ENCODE measurements around the gene NBEAL2.

Gene NBEAL2

DNA sequence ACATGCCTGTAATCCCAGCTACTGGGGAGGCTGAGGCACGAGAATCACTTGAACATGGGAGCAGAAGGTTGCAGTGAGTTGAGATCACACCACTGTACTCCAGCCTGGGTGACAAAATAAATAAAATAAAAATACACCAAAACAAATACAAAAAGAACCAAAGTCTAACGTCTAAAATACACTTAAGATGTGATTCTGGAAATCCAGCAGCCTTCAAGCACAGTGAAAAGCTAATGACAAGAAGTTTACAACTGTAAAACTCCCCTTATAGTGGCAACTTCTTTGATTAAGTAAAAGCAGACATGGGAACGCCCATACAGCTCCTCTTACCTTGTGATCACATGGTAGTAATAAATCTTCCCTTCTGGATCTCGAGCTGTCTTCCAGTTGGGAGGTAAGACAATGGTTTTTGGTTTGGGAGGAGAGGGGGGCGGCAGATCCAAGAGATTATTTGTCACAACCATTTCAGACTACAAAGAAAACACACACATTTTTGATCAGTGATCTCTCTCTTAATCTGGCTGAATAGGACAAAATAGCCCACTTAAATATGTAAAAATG is 62.8 kb downstream of the NBEAL2 start:
- DNase-seq (ENCODE audit: low read depth in 2 of 2) = no peak

DNA sequence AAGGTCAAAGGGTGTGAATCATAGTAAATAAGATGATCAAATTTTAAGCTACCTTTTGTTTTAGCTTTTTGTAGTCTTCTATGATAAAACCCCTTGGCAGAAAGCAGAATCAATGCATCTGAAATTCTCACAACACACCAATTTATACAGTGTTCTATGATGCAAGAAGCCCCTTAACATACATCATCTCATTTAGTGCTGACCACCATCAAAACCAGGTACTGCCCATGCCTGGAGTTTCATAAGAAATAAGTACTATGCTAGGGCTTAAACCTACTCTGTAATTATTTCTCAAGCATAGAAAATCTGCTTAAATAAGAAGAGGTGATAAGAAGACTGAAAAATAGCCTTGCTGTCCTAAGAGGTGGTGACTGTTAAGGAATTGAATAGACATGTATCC is 67.6 kb downstream of the NBEAL2 start:
- DNase-seq (ENCODE audit: low read depth in 2 of 2) = no peak

DNA sequence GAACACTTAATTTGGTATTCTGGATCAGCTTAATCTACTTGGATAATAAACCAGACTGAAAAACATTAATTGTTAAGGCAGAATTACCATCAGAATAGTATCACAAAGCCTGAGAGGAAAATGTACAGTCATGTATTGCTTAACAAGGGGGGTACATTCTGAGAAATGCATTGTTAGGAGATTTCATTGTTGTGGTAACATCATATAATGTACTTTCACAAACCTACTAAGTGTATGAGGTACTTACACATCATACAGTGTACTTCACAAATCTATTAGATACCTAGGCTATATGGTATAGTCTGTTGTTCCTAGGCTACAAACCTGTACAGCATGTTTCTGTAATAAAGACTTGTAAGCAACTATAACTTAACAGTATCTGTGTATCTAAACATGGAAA is 68.2 kb downstream of the NBEAL2 start:
- no peak for DNase-seq (ENCODE audit: low read depth in 2 of 2)

DNA sequence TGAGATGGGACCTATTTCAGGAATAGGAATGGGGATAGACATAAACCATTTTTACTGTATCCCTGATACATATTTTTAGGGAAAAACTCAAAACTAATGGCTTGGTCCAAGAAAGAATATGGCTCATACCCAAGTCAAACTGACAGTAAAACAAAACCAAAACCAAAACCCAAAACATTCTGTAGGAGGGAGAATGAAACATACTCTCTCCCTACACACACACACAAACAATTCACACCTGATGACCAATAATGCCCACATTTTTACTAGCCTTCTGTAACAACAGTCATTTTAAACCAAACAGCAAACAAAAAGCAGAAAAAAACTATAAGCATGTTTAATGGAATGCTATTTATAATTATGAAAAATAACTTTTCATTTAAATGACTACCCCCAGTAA is 74.9 kb downstream of the NBEAL2 start:
- no peak for DNase-seq (ENCODE audit: low read depth in 2 of 2)

DNA sequence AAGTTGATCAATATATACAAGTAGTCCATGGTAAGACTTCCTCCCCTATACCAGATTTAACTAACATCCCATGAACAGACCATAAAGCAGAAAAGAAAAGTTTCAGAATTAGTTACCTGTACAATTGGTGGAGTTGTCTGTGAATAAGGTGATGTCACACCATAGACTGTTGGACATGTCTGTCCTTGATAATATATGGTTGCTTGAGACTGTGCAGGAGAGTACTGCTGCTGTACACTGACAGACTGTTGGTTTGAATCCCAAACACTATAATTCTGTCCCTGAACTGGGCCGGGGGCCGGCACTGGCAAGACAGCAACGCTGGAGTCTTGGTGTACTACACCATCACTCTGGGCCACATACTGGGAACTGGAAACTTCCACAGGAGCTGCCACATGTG is 77.2 kb downstream of the NBEAL2 start:
- DNase-seq (ENCODE audit: low read depth in 2 of 2) = no peak

DNA sequence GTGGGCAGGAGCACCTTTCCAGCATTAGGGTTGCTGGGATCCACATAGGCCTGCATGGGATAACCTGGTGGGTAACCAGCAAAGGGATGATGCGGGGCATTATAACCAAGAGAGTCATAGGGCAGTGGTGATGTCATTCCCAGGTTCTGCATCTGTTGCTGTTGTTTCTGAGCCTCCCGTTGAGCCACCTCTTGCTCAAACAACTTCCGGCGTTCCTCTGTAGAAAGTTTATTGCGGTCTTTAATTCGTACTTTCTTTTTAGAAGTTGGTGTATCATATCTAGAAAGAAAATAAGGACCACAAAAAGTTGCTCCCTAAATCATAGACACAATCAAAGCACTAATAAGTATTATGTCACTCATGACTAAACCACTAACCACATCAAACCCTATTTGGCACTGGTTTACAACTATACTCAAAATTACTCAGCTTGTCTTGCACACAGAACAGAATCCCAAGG is 77.8 kb downstream of the NBEAL2 start:
- peak in 1 of 2 donors; percentile 16 for DNase-seq (ENCODE audit: low read depth in 2 of 2)

Data from stimulated activated CD8-positive, alpha-beta memory T cell treated with anti-CD3 and anti-CD28 coated beads, Interleukin-2, amount 100 ng/mL, for 1 hour (primary cell).